GM18520 (cell line): ENCODE measurements around the gene FBXO46.
"Not testable (repeated sequence)": the region's sequence is repeated elsewhere in the genome, so short reads cannot be mapped to it uniquely, and the experiment has no call there.

Experiments
- ATAC-seq: cut with Tn5 transposase; IDR thresholded peaks from one replicate; pipeline ENCODE4 v1.9.1; 2021; ENCODE audit not compliant: unreplicated experiment

Gene FBXO46

DNA sequence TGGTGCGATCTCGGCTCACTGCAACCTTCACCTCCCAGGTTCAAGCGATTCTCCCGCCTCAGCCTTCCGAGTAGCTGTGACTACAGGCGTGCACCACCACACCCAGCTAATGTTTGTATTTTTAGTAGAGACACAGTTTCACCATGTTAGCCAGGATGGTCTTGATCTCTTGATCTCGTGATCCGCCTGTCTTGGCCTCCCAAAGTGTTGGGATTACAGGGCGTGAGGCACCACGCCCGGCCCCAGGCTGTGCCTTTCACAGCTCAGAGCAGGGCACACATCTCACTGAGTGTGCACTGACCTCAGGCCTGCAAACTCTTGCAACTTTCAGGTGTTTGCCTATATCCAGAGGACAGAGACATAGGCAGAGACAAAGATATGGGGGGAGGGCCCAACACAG lies 45.7 kb downstream of the FBXO46 start:
- ATAC-seq = not testable (repeated sequence)

GRCh38 chr19:45682908-45683307 lies 47.8 kb downstream of the FBXO46 start:
- ATAC-seq = no peak

DNA sequence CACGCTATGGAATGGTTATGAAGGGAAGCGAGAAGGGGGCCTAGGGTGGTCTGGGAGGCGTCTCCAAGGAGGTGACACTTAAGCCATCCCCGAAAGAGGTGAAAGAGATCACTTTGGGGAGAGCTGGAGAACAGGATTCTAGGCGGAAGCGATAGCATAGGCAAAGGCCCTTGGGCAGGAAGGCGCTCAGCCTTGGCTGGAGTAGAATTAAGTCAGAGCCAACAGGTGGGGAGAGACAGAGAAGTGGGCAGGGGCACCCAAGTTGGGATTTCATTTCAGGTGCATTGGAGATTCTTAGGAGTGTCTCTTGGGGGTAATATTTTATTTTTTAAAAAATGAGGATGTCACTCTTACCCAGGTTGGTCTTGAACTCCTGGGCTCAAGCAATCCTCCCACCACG lies 48.6 kb downstream of the FBXO46 start:
- ATAC-seq = no peak

GRCh38 chr19:45681391-45682015 lies 49.2 kb downstream of the FBXO46 start:
- ATAC-seq = peak; percentile 65

GRCh38 chr19:45677351-45678230 lies 53.1 kb downstream of the FBXO46 start:
- no peak for ATAC-seq

DNA sequence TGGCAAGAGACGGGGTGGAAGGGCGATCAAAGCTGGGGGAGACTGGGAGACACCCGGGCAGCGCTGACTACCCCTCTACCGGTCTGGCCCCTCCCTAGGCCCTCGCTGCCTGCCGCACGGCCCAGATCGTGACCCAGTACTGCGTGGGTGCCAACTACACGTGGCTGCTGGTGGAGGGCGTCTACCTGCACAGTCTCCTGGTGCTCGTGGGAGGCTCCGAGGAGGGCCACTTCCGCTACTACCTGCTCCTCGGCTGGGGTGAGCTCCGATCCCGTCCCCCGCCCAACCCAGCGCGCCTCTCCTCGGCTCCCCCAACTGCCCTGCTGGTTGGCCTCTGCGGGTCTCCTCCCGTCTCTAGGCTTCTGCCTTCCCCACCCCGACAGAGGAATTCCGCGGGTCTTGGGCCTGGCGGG lies 53.8 kb downstream of the FBXO46 start:
- ATAC-seq = no peak

- ATAC-seq = no peak
These were observed 55.8 kb downstream of the FBXO46 start for GRCh38 chr19:45674946-45675345.

DNA sequence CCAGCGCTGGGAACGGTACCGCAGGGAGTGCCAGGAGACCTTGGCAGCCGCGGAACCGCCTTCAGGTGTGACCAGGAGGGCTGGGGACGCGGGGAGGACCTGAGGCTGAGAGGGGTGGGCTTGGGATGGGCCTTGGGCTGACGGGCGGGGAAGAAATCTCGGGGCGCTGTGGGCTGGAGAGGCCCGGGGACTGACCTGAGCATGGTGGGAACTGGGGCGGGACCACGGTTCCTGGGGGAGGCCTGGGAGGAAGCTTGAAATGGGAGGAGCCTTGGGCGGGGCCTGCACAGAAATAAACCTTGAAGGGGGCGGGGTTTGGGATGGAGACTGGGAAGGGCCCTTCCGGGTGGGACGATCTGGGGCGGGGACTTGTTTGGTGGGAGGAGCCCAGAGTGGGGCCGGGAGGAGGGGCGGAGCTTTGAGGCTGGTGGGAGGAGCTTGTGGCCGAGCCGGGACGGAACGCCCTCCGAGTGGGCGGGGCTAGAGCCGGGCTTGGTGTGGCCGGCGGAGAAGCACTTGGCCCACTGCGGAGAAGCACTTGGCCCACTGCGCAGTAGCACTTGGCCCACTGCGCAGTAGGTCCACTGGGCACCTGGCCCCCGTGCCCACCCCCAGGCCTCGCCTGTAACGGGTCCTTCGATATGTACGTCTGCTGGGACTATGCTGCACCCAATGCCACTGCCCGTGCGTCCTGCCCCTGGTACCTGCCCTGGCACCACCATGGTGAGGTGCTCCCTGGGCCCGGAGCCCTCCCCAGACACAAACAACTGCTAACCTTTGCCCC lies 59.8 kb downstream of the FBXO46 start:
- peak; percentile 46 for ATAC-seq

DNA sequence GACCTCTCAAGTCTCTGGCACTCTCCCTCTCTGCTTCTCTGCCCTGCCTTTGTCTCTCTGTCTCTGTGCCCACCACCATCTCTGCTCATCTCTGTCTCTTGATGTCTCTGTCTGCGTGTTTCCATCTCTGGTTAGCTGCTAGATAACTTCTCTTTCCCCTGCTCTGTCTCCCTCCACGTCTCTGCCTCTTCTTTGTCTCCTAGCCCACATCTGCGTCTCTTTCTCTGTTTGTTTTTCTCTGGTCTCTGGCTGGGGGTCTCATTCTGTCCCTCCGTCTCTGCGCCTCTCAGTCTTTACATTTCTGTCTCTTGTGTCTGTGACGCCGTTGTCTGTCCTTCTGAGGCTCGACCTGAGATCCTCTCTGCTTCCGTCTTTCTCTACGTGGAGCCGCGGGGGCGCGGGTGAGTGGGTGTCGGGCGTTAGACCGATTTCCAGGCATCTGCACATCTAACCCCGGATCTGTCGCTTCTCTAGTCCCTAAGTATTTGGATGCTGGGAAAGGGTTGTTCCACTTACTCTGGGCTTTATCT lies 62.3 kb downstream of the FBXO46 start:
- ATAC-seq = no peak

DNA sequence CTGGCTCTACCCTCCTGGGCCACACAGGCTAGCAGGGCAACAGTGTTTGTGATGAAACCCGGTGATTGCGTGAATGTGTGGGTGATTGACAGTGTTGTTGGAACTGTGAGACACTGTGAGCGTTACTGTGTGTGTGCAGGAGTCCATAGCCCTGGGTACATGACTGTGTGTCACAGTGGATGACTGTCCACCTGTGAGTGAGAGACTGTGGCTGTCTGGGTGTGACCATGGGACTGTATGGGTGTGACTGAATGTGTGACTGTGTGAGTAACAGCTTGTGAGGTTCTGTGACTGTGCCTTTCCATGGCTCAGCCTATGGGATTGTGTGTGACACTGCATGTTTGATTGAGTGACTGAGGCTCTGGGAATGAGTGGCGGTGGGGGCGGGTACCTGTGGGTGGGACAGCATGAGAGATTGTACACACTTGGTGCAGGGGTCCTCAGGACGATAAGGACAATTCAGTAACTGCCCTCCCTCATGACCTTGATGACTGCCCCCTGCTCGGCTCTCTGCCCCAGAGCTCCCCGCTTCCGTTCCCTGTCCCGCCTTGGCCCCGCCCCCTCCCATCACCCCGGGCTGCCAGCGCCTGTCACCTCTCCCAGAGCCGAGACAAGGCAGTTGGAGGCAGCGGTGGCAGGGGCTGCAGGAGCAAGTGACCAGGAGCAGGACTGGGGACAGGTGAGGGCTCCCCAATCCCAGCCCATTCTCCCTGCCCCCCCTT lies 62.9 kb downstream of the FBXO46 start, which contains the start of gene GIPR:
Gene GIPR (plus strand): TSS at position 602 of the 722 bp plus-strand sequence. CDS start 1,300 bp downstream, outside the sequence.
- no peak for ATAC-seq

GRCh38 chr19:45664575-45664974 lies 66.1 kb downstream of the FBXO46 start:
- ATAC-seq = no peak

DNA sequence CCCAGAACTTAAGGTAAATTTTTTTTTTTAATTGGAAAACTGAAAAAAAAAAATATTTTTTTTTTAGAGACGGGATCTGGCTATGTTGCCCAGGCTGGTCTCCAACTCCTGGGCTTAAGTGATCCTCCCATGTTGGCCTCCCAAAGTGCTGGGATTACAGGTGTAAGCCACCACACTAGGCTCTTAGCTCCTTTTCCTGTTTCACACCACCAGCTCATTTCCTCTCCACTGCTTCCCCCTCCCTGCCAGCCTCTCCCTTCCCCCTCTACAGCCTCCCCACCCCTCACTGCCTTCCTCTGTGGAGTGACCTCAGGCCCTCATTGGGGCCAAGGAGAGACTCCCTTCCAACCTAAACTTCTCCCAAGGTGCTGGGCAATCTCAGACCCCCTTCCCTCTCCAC lies 66.9 kb downstream of the FBXO46 start:
- no peak for ATAC-seq

DNA sequence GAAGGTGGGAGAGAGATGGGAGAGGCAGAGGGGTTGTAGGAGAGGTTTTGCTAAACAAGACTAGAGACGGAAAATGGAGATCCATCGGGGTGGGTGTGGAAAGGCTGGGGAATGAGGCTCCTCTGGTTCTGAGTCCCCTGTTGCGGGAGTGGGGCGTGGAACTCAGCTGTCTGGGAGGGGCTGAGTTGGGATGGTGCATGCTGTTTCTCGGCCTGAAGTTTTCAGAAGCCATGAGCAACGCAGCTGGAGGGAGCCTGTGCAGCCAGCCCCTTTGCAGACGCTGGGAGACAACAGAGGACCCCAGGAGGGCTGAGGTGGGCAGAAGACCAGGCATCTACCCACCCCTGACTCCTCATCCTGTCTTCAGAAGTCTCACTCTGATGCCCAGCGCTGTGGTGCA lies 70.1 kb downstream of the FBXO46 start:
- no peak for ATAC-seq
